Stimulated activated CD4-positive, alpha-beta T cell treated with anti-CD3 and anti-CD28 coated beads, TNF-alpha, amount 100 ng/mL, for 1 hour (primary cell): ENCODE measurements around the gene PTPRK.

ENCODE experiments used
- DNase-seq, 3 donors: peaks; one replicate each; pipeline ENCODE4 v3.0.0-alpha.2; 2020; ENCODE audit warnings: low read depth in 3 of 3, low spot score in 1 of 3

The PTPRK gene

GRCh38 chr6:128095362-128095761 is 425.0 kb downstream of the PTPRK start:
- no peak for DNase-seq

- DNase-seq, result no peak
Observed at GRCh38 chr6:128079021-128079420, 441.4 kb downstream of the PTPRK start.

DNA sequence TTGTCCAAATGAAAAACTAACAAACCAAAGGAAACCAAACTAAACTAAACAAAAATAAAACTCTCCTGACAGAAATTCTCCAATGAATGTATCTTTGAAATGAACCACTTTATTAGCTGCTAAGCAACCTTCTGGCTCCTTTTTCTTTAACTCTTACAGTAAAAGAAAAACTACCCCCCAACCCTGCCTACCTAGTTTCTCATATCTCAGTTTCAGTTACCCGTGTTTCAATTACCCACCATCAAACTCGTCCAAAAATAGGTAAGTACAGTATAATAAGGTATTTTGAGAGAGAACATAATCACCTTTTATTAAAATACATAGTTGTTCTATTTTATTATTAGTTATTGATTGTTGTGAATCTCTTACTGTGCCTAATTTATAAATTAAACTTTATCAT is 442.1 kb downstream of the PTPRK start:
- DNase-seq, result no peak

DNA sequence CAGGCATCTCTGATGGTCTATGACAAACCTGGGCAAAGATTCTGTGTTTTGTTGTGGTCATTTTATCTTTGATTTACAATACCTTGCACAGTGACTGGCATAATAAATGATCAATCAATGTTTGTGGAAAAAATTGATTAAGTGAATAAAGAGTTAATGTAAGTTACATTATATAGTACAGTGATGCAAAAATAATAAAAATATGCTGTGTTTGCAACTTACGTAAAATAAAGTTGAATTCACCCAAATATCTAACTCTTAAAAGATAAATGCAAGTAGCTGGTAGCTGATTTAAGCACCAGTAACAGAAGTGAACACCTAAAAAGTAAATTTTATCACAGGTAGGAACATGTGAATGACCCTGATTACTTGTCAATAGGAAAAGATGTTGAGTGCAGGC is 443.6 kb downstream of the PTPRK start:
- no peak for DNase-seq

DNA sequence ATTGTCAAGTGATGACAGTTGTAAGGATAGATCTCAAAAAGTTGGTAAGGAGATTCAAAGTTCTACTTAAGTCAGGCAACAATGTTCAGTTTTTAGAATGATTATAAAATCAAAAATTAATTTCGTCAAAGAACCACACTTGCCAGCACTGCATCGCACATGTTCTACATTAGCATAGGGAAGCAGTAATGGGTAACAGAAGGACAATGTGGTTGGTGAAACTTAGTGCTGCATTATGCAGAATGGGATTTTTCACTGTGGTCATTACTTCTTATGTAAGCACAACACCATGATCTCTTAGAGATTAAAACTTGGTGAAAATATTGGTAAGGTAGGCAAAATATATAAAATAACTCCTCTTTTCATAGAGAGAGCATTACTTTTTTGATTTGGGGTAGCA is 445.8 kb downstream of the PTPRK start:
- DNase-seq, result no peak

DNA sequence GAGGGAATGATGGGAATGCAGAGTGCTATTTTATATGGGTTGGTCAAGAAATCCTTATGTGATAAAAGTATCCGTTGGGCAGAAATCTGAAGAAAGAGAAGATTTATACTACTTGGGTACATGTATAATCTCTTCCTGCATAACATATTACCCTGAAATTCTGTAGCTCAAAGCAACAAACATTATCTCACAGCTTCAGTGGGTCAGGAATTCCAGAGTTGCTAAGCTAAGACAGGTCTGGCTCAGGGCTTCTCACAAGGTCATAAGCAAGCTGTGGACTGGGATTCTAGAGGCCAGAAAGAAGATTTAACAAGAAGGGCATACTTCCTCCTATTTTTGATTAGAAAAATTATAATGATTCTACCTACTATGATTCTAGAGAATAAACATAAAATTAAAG is 447.0 kb downstream of the PTPRK start:
- DNase-seq, result no peak

- DNase-seq, result no peak
Observed at GRCh38 chr6:128071212-128071611, 449.2 kb downstream of the PTPRK start.

DNA sequence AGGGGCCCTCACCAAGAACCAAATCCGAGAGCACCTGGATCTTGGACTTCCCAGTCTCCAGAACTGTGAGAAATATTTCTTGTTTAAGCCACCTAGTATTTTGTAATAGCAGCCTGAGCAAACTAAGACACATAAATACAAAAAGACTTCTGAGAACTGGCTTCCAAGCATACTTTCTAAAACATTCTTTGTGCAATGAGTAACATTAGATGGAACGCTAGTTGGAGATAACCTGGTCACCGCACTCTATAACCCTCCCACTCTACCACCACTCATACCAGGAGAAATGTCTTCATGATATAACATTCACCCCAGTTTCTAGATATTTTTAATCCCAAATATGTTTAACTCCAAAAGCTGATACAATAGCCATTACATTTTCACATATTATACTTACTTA is 450.0 kb downstream of the PTPRK start:
- DNase-seq, result no peak

DNA sequence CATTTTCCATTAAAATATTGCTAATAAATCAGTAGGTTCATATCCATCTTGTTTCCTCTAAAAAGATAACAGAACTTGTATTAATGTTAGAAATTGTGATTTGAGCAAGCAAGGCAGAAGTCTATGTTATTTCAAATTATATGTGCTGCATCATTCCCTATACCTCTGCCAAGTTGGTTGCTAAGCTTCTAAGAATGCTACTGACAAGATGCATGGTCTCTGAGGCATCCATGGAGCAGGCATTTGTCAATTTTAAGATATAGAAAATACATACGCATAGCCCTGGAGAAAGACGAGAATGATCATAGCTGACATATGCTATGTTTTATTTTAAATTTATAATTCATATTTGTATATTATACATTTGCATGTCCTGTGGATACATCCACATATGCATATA is 451.2 kb downstream of the PTPRK start:
- no peak for DNase-seq

- no peak for DNase-seq
Observed at GRCh38 chr6:128068119-128068479, 452.3 kb downstream of the PTPRK start.

DNA sequence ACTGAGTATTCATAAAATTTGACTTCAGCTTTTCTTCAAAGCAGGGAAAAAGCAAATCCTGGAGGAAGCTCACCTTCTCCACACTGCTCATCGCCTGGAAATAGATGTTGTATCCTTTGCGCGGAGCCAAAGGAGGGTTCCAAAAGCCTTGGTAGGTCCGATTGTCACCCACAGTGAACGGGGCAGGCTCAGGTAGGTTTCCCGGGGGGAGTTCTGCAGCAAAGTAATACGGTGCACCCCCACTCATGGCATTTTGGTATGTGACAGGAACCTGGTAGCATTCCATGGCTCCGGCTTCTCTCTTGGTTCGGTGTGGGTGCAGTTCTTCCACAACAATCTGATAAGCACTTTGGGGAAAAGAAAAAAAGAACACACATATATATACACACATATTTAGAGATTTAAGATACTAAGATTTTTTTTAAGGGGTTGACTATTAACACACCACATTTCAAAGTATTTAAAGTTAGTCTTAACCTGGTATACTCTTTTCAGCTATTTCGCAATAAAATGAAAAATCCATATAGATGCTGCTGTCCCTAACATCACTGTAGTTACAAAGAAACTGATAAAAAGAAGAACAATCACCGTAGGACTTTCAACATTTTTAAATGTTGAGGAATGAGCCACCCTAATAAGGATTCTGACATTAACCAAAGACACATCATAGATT is 452.8 kb downstream of the PTPRK start:
- DNase-seq, result no peak

DNA sequence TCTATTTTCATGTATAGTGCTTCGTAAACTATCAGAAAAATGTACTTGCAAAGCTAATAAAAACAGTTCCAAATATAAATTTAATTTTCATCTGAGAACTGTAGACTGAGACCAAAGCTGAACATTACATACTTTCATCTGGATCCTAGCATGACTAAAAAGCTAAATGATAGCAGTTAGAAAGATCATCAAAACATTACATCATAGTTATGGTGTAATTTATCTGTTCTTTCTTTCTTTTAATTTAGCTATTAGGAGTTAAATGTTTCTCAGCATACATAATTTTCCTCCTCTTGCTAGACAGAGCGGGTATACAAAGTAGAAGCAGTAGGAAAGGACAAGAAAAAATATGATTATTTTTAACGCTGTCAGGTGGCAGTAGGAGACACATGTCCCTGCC is 455.3 kb downstream of the PTPRK start:
- DNase-seq, result no peak

- DNase-seq, result no peak
Observed at GRCh38 chr6:128064540-128064895, 455.9 kb downstream of the PTPRK start.

GRCh38 chr6:128063850-128064539 is 456.4 kb downstream of the PTPRK start:
- no peak for DNase-seq

DNA sequence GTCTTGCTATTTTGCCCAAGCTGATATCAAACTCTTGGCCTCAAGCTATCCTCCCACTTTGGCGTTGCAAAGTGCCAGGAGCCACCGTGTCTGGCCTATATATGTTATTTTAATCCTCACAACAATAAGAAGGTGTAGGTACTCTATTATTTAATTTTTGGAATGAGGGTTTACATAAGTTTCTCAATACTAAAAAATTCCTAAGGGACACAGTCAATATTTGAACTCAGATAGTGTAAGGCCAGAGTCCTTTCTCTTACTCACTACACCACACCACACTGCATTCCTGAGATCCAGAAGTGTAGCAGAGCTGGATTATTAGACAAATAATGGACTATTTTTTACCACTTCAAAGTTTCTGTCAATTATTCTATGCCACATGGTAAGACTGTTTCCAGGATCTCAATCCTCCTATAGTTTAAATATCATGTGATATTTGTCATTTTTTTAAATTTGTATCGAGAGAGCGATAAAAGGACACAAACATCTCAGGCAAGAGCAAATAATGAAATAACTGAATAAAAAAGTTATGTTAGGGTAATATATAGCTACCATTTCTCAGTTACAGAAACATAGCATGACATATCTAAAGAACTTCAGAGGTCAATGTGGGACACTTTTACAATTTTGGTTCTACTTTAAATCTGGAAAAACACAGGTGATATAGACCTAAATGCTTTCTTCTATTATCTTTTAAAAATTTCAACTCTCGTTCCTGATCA is 457.4 kb downstream of the PTPRK start:
- DNase-seq, result no peak

- no peak for DNase-seq
Observed at GRCh38 chr6:128057946-128058345, 462.5 kb downstream of the PTPRK start.

- DNase-seq, result no peak
Observed at GRCh38 chr6:128057541-128057940, 462.9 kb downstream of the PTPRK start.

- no peak for DNase-seq
Observed at GRCh38 chr6:128053109-128053508, 467.3 kb downstream of the PTPRK start.

DNA sequence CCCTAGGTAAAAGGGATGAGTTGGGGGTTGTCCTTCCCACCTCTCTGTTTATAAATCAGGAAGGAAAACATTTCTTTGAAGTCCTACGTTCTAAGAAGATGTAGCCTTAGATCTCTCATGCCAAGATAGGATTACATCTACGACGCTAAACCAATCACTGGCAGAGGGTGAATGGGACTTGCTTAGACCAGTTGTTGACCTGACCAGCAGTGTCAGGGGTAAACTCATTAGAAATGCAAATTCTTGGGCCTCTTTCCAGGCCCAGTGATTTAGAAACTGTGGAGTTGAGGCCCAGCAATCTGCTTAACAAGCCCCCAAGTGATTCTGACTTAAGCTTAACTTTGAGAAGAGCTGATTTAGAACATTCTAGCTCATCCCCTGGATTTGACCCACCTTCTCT is 472.4 kb downstream of the PTPRK start:
- no peak for DNase-seq

DNA sequence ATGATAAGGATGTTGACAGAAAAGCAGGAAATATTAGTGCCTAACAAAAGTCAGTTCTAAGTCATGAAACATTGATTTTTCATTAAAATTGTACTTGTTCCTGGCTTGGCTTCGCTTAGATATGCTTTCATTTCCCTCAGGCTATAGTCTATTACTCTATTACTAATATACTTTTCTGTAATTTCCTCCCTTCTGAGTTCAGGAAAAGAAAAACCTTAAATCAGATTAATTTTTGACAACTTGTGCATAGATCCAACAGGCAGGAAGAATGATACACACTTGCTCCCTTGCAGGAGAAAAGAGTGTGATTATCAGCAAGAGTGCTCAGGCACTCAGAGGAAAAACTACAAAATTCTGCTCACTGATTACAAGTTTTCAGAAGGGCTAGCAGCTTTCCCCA is 474.4 kb downstream of the PTPRK start:
- DNase-seq, result no peak

DNA sequence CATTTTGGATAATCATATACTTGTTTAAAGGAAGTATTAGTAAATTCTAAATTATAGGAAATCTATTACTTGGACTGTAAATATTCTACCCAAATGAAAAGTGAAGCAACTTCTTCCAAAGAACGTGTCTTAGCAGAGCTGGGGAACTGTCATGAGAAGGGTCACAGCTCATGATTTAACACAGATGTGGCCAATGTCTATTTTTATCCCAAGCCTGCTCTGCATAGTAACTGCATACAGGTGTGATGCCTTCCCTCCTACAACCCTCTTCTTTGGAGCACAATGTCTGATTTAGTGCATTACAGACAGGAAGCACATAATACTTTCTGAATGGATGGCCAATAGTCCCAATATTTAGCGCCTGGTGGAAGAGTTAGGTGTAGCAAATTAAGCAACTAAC is 480.9 kb downstream of the PTPRK start:
- no peak for DNase-seq

- no peak for DNase-seq
Observed at GRCh38 chr6:128036808-128037570, 483.4 kb downstream of the PTPRK start.
